Fibroblast of skin of scalp (primary cell): ENCODE results near the gene CHST13.
"Not testable (repeated sequence)": the region's sequence is repeated elsewhere in the genome, so short reads cannot be mapped to it uniquely, and the experiment has no call there.

Source experiments
- DNase-seq: peaks from one replicate; pipeline ENCODE4 v3.0.0-alpha.2; 2013

CHST13 gene

GRCh38 chr3:126555795-126556636, 32.1 kb downstream of the CHST13 start:
- DNase-seq = no peak

DNA sequence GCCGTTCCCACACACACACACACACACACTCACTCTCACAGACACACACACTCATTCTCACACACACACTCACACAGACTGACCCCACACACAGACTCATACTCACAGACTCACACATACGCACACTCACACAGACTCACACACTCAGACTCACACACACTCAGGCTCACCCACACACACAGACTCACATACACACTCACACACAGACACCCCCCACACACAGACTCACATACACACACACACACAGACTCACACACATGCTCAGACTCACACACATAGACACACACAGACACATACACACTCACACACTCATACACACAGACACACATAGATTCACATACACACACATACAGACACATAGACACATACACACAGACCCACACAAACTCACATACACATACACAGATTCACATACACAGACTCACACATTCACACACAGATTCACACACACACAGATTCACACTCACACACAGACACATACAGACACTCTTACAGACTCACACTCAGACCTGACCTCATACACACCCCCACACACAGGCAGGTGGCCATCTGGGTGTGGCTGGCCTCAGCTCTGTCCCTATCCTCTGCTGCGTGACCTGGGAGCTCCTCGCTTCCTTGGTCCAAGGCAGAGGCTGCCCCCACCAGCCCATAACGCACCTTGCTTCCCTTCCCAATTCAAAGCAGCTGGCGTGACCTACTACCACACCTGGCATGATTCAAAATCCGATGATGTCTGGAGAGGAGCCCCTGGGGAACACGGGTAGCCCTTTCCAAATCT, 32.9 kb downstream of the CHST13 start:
- no peak for DNase-seq

DNA sequence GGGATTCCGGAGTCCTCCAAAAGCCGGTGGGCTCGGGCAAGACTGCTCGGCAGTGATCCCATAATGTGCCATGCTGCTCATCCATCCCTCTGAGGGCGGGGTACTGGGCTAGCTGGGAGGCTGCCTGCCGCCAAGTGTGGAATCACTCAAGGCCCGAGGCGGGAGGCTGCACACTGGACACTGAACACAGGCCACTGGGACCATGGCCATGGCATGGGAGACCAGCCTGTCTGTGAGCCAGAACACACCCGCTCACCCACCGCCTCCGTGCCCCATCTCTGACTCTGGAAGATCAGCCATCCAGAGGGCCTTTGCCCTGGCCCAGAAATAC, 33.4 kb downstream of the CHST13 start:
- no peak for DNase-seq

GRCh38 chr3:126557761-126558160, 33.8 kb downstream of the CHST13 start:
- no peak for DNase-seq

DNA sequence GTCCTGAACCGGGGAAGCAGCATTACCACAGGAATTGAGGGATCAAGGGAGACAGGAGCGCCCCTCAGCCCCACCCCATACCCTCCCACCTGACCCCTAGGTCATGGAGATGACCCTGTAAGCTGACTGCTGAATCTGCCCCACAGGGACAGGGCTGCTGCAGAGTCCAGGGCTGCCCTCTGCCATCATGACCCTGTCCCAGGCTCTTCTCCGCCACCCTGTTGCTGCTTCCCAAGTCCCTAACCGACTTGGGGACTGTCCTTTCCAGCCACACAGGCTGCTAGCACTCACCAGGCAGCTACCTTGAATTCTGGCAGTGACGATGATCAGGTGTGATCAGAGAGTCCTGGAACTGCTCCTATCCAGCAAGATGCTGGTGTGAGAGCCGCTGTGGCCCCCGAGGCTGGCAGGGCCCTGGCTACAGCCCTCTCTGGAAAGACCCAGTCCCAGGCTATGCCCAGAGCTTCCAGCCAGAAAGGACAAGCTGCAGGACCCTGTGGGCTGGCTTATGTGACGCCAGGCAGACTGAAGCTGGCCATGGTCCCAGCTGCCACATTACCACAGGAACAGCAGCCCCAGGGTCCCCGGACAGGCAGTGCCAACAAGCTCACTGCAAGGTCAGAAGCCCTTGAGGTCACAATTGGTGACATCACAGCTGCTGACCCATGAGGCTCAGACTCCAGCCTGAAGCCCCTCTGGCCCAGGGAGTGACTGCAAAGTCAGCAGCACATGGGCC, 34.5 kb downstream of the CHST13 start, which contains the start of gene C3orf22:
Gene C3orf22 (minus strand): TSS at position 597 of the 736 bp plus-strand sequence. CDS start 5,542 bp downstream, outside the sequence.
- no peak for DNase-seq

DNA sequence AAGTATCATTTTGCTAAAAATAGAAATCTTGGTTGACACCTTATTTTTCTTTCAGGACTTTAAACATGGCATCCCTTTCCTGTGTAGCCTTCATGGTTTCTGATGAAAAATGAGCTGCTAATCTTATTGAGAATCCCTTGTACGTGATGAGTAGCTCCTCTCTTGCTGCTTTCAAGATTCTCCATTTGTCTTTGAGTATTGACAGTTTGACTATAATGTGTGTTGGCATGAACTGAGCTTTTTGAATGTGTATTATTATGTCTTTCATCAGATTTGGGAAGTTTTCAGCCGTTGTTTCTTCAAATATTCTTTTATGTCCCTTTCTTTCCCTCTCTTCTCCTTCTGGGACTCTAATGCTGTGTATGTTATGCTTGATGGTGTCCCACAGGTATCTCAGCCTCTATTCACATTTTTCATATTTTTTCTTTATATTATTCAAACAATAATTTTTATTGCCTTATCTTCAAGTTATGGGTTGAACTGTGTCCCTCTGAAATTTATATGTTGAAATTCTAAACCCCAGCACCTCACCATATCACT, 38.9 kb downstream of the CHST13 start:
- no peak for DNase-seq

- no peak for DNase-seq
These were observed 43.9 kb downstream of the CHST13 start for GRCh38 chr3:126567696-126568438.

DNA sequence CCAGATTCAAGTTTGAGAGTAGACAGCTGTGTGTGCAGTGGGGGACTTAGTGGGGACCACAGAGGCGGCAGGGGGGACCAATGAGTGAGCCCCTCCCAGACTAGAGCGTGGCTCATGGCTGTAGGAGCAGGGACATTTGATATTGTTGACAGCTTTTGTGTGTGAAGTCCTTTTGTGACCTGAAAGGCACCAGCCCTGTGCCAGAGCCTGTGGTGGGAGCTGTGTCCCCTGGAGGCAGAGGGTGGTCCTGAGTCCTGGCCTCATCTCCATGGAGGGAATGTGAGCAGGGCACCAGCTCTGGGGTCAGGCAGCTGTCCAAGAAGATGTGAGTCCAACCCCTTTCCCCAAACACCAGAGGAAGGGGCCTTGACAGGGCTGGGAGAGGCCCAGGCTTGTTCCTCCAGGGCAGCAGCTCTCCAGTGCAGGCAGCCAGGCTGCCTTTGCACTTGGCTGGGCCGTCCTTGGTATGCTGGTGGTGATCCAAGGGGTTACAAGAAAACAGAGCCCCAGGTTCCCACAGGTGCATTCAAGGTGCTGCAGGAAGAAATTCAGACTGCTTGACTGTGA, 44.9 kb downstream of the CHST13 start:
- DNase-seq = no peak

DNA sequence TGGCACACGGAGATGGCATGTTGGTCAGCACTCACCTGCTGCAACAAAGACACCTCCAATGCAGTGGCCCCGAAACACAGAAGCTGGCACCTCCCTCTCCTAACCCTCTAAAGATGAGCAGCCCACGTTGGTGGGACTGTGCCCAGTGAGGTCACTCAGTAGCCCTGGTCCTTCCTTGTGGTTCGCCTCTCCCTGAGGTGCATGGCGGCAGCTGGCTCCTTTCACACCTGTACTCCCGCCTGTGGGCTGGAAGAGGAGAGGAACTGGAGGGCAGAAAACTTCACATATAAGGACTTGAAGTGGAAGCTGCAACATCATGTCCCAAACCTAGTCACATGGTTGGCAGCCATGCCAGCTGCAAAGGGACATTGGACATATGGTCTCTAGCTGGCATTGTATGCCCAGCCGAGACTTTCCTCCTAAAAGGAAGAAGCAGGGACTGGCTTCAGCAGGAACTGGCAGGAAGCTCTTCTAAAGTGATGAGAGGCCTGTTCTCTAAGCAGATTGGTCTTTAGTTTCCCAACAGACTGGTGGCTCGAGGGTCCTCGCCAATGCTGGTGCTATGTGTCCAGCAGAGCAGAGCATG, 45.5 kb downstream of the CHST13 start:
- no peak for DNase-seq

DNA sequence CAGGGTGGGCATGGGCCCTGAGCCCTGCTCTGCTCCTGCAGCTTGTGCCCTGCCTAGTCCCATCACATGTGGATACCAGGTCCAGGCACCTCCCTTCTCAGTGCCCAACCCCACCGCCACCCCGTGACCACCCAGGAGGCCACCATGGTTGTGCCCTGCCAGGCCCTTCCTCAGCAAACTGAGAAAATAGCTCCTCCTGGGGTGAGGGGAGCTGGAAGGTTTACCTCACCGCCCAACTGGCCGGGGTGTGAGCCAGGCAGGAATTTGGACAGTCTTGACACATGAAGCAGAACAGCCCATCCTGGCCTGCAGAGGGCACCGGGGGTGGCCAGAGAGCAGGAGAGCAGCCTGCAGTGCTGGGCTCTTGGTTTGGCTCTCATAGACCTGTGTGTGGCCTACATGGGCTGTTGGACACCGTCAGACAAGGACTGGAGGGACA, 46.2 kb downstream of the CHST13 start:
- DNase-seq = no peak

GRCh38 chr3:126571078-126571477, 47.1 kb downstream of the CHST13 start:
- no peak for DNase-seq

GRCh38 chr3:126573492-126574117, 49.6 kb downstream of the CHST13 start:
- DNase-seq = no peak

DNA sequence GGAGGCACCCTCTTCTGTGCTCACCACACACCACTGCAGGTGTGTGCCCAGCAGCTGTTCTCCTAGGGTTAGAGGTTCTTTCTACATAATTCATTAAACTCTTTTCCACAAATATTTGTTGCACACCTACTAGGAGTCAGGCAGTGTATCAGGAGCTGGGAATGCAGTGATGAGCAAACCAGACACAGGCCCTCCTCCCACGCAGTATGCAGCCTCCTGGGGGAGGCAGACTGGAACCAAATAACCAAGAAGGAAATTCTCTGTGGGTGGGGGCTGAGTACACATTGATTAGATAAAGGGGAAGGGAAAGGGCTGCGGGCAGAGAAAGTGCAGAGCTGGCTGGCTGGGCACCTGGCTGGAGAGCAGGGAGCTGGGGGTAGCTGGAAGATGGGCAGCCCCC, 53.3 kb downstream of the CHST13 start:
- no peak for DNase-seq

GRCh38 chr3:126578702-126579101, 54.7 kb downstream of the CHST13 start:
- DNase-seq = no peak

- DNase-seq = no peak
These were observed 56.8 kb downstream of the CHST13 start for GRCh38 chr3:126580746-126581145.

DNA sequence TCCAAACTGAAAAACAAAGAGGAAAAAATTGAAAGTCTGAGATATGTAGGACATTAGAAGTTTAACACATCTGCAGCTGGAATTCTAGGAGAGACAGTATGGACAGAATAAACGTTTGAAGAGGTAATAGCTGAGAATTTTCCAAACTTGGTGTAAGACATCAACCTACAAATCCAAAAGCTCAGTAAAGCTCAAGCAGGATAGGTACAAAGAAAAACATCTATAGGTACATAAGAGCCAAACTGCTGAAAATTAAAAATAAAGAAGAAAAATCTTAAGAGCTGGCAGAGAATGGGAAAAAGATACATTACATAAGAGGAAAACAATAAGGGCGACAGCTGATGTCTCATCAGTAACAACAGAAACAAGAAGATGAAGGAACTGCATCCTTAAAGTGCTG, 57.6 kb downstream of the CHST13 start:
- DNase-seq = no peak

GRCh38 chr3:126582311-126582710, 58.4 kb downstream of the CHST13 start:
- no peak for DNase-seq

- DNase-seq = not testable (repeated sequence)
These were observed 67.6 kb downstream of the CHST13 start for GRCh38 chr3:126591515-126591914.
